Activated B cell treated with CpG ODN at 0.5 μM for 24 hours (primary cell): ENCODE results near the gene SYT13. TPM values are rescaled to one million over a fixed set of nuclear protein-coding genes. Genes with fewer than 3 reads are reported as not detected.

Experiments used
- ATAC-seq: fragments of 200-7000 bp; cut with Tn5 transposase; one replicate; pipeline ENCODE4 v1.10.0; 2021; ENCODE audit warnings: low read depth, mild to moderate bottlenecking, moderate library complexity
- CTCF ChIA-PET: fragments of 350-600 bp; sonication (Branson Sonifier 250); formaldehyde crosslinking; loops from one replicate; lab custom pipeline; 2021; ENCODE audit warnings: antibody characterized with exemption; lab: Charles Lee
- POLR2A ChIA-PET: fragments of 350-600 bp; sonication (Branson Sonifier 250); formaldehyde crosslinking; loops from one replicate; lab custom pipeline; 2021; ENCODE audit warnings: antibody characterized with exemption; lab: Charles Lee
- DNase-seq: peaks from one replicate; pipeline ENCODE4 v3.0.0; 2022
- H3K27ac Mint-ChIP-seq: one replicate; pipeline ENCODE4 v1.8.0; 2020; ENCODE audit warnings: mixed read lengths
- H3K27me3 Mint-ChIP-seq: one replicate; pipeline ENCODE4 v1.8.0; 2021; ENCODE audit warnings: mixed read lengths
- H3K36me3 Mint-ChIP-seq: one replicate; pipeline ENCODE4 v1.8.0; 2021; ENCODE audit warnings: low read depth, mixed read lengths
- H3K4me1 Mint-ChIP-seq: one replicate; pipeline ENCODE4 v1.8.0; 2021; ENCODE audit warnings: mixed read lengths
- H3K4me3 Mint-ChIP-seq: one replicate; pipeline ENCODE4 v1.8.0; 2020; ENCODE audit warnings: mild to moderate bottlenecking, mixed read lengths
- H3K9me3 Mint-ChIP-seq: one replicate; pipeline ENCODE4 v1.8.0; 2020; ENCODE audit warnings: mixed read lengths
- CTCF ChIP-seq: fragments of 200-600 bp; IDR thresholded peaks from one replicate; pipeline ENCODE4 v1.8.0; 2022; ENCODE audit warnings: antibody characterized with exemption, mild to moderate bottlenecking
- intact Hi-C: fragments of 100-400 bp; cut with micrococcal nuclease; formaldehyde crosslinking; loops from one replicate; pipeline ENCODE4 v1.15.1; 2024
- total RNA-seq: library from RNA; stranded (reverse); gene quantifications from 2 replicates; pipeline ENCODE4 v1.2.3, GENCODE V29; 2022

SYT13 gene
- total RNA-seq, 1 donor from 2014 or later: not detected

- Mint-ChIP-seq H3K9me3 (peaks cover 5% of the 10 kb centered on the region), H3K27ac (no peak overlapping the region), H3K4me3 (no peak overlapping the region), H3K36me3 (no peaks in the 10 kb centered on the region), H3K27me3 (peaks cover 46% of the 10 kb centered on the region), H3K4me1 (no peaks in the 10 kb centered on the region)
- TF ChIP-seq CTCF: no peak
- CTCF ChIA-PET: no interaction called here
- ATAC-seq (no peak), DNase-seq (no peak)
- POLR2A ChIA-PET: no interaction called here
- intact Hi-C loops: no loop called here
These were observed 15.0 kb downstream of the SYT13 start for GRCh38 chr11:45270946-45271716.

- intact Hi-C loops: no loop called here
- Mint-ChIP-seq H3K4me1 (no peaks in the 10 kb centered on the region), H3K9me3 (peaks cover 5% of the 10 kb centered on the region), H3K36me3 (no peaks in the 10 kb centered on the region), H3K4me3 (no peak overlapping the region), H3K27ac (no peak overlapping the region), H3K27me3 (peaks cover 38% of the 10 kb centered on the region)
- ATAC-seq: no peak
- DNase-seq: no peak
- ChIA-PET CTCF (no interaction called here), POLR2A (no interaction called here)
- no peak for TF ChIP-seq CTCF
These were observed 16.5 kb downstream of the SYT13 start for GRCh38 chr11:45269678-45270077.

- ChIA-PET CTCF (interaction anchor here (0.9 kb wide), 1 partner anchor 9 kb away, joined by 4 read pairs; no protein-coding TSS in a partner anchor), POLR2A (no interaction called here)
- no peaks in the 10 kb centered on the region for H3K36me3 Mint-ChIP-seq
- peaks cover 33% of the 10 kb centered on the region for H3K27me3 Mint-ChIP-seq
- DNase-seq (no peak), ATAC-seq (no peak)
- no peak for TF ChIP-seq CTCF
- no peak overlapping the region for H3K4me3 Mint-ChIP-seq
- H3K27ac Mint-ChIP-seq: no peak overlapping the region
- peaks cover 5% of the 10 kb centered on the region for H3K9me3 Mint-ChIP-seq
- no peaks in the 10 kb centered on the region for H3K4me1 Mint-ChIP-seq
- intact Hi-C loops: no loop called here
These were observed 18.4 kb downstream of the SYT13 start for GRCh38 chr11:45267652-45268299.

GRCh38 chr11:45267052-45267451, 19.1 kb downstream of the SYT13 start:
- Mint-ChIP-seq H3K36me3 (no peaks in the 10 kb centered on the region), H3K27me3 (peaks cover 34% of the 10 kb centered on the region), H3K4me3 (no peak overlapping the region), H3K4me1 (no peaks in the 10 kb centered on the region), H3K9me3 (peaks cover 5% of the 10 kb centered on the region), H3K27ac (no peak overlapping the region)
- no peak for TF ChIP-seq CTCF
- ChIA-PET POLR2A (no interaction called here), CTCF (no interaction called here)
- ATAC-seq: no peak
- intact Hi-C loops: no loop called here
- no peak for DNase-seq

GRCh38 chr11:45266676-45267020, 19.5 kb downstream of the SYT13 start:
- Mint-ChIP-seq H3K9me3 (peaks cover 5% of the 10 kb centered on the region), H3K4me3 (no peak overlapping the region), H3K27ac (no peak overlapping the region), H3K27me3 (peaks cover 33% of the 10 kb centered on the region), H3K4me1 (no peaks in the 10 kb centered on the region), H3K36me3 (no peaks in the 10 kb centered on the region)
- intact Hi-C loops: no loop called here
- no peak for TF ChIP-seq CTCF
- DNase-seq: no peak
- no peak for ATAC-seq
- ChIA-PET POLR2A (no interaction called here), CTCF (no interaction called here)
